ENCODE measurements around the gene PKP2. TPM values are rescaled to one million over a fixed set of nuclear protein-coding genes. Genes with fewer than 3 reads are reported as not detected.

Gene PKP2
- total and polyA plus RNA-seq, 4 donors = 0.91 to 10.4 (median 3.8) TPM

GRCh38 chr12:32926963-32927362 is 30.4 kb upstream of the PKP2 start:
- no peak for TF ChIP-seq CTCF (IDR thresholded peaks at IDR 0.05; ENCODE audit: control extremely low read depth, extremely low read depth)
- Histone ChIP-seq H3K27me3 (ENCODE audit: control insufficient read depth in 3 of 3, insufficient read depth in 3 of 3, low read length in 2 of 3) (no peaks in the 10 kb centered on the region), H3K4me1 (ENCODE audit: control insufficient read depth in 5 of 5, insufficient read depth in 5 of 5, low read length in 5 of 5) (no peaks in the 10 kb centered on the region), H3K9ac (ENCODE audit: insufficient read depth in 1 of 2, low read length in 2 of 2) (no peak overlapping the region), H3K4me3 (no peak overlapping the region), H3K9me3 (ENCODE audit: control insufficient read depth in 4 of 4, insufficient read depth in 3 of 4, low read length in 3 of 4) (no peaks in the 10 kb centered on the region), H3K36me3 (ENCODE audit: control insufficient read depth in 4 of 4, insufficient read depth in 4 of 4, low read length in 4 of 4) (no peaks in the 10 kb centered on the region), H3K27ac (ENCODE audit: low read depth in 1 of 2, low read length in 1 of 2) (no peak overlapping the region)
- 96% methylated on average over 4 of the region's 4 CpGs for WGBS, 2 donors
- ATAC-seq (ENCODE audit: insufficient read depth, low FRiP score) = no peak
- no peak for DNase-seq

GRCh38 chr12:32926356-32926755 is 29.8 kb upstream of the PKP2 start:
- Histone ChIP-seq H3K27ac (ENCODE audit: low read depth in 1 of 2, low read length in 1 of 2) (no peak overlapping the region), H3K4me1 (ENCODE audit: control insufficient read depth in 5 of 5, insufficient read depth in 5 of 5, low read length in 5 of 5) (no peaks in the 10 kb centered on the region), H3K9me3 (ENCODE audit: control insufficient read depth in 4 of 4, insufficient read depth in 3 of 4, low read length in 3 of 4) (no peaks in the 10 kb centered on the region), H3K4me3 (no peak overlapping the region), H3K9ac (ENCODE audit: insufficient read depth in 1 of 2, low read length in 2 of 2) (no peak overlapping the region), H3K36me3 (ENCODE audit: control insufficient read depth in 4 of 4, insufficient read depth in 4 of 4, low read length in 4 of 4) (no peaks in the 10 kb centered on the region), H3K27me3 (ENCODE audit: control insufficient read depth in 3 of 3, insufficient read depth in 3 of 3, low read length in 2 of 3) (no peaks in the 10 kb centered on the region)
- DNase-seq (no peak), ATAC-seq (ENCODE audit: insufficient read depth, low FRiP score) (no peak)
- no peak for TF ChIP-seq CTCF (IDR thresholded peaks at IDR 0.05; ENCODE audit: control extremely low read depth, extremely low read depth)
- WGBS, 2 donors = 84 to 93% methylated on average over 1 of the region's 1 CpG

- Histone ChIP-seq H3K36me3 (ENCODE audit: control insufficient read depth in 4 of 4, insufficient read depth in 4 of 4, low read length in 4 of 4) (no peaks in the 10 kb centered on the region), H3K27me3 (ENCODE audit: control insufficient read depth in 3 of 3, insufficient read depth in 3 of 3, low read length in 2 of 3) (no peaks in the 10 kb centered on the region), H3K9ac (ENCODE audit: insufficient read depth in 1 of 2, low read length in 2 of 2) (no peak overlapping the region), H3K4me1 (ENCODE audit: control insufficient read depth in 5 of 5, insufficient read depth in 5 of 5, low read length in 5 of 5) (no peaks in the 10 kb centered on the region), H3K27ac (ENCODE audit: low read depth in 1 of 2, low read length in 1 of 2) (no peak overlapping the region), H3K9me3 (ENCODE audit: control insufficient read depth in 4 of 4, insufficient read depth in 3 of 4, low read length in 3 of 4) (no peaks in the 10 kb centered on the region), H3K4me3 (no peak overlapping the region)
- no peak for TF ChIP-seq CTCF (IDR thresholded peaks at IDR 0.05; ENCODE audit: control extremely low read depth, extremely low read depth)
- WGBS, 2 donors = 85 to 89% methylated on average over 8 of the region's 8 CpGs
- DNase-seq (no peak), ATAC-seq (ENCODE audit: insufficient read depth, low FRiP score) (no peak)
Measured at GRCh38 chr12:32922546-32923297, 26.1 kb upstream of the PKP2 start.

GRCh38 chr12:32921397-32921796 is 24.8 kb upstream of the PKP2 start:
- no peak overlapping the region for H3K27ac ChIP-seq (ENCODE audit: low read depth in 1 of 2, low read length in 1 of 2)
- no peaks in the 10 kb centered on the region for H3K27me3 ChIP-seq (ENCODE audit: control insufficient read depth in 3 of 3, insufficient read depth in 3 of 3, low read length in 2 of 3)
- no peaks in the 10 kb centered on the region for H3K9me3 ChIP-seq (ENCODE audit: control insufficient read depth in 4 of 4, insufficient read depth in 3 of 4, low read length in 3 of 4)
- no peak overlapping the region for H3K9ac ChIP-seq (ENCODE audit: insufficient read depth in 1 of 2, low read length in 2 of 2)
- 54 to 80% methylated on average over 2 of the region's 2 CpGs for whole genome bisulfite sequencing, 2 donors
- DNase-seq = no peak
- no peak for TF ChIP-seq CTCF (IDR thresholded peaks at IDR 0.05; ENCODE audit: control extremely low read depth, extremely low read depth)
- H3K4me1 ChIP-seq (ENCODE audit: control insufficient read depth in 5 of 5, insufficient read depth in 5 of 5, low read length in 5 of 5) = peaks cover 0 to 8% (median 0%) of the 10 kb centered on the region in 5 donors
- no peak overlapping the region for H3K4me3 ChIP-seq
- no peak for ATAC-seq (ENCODE audit: insufficient read depth, low FRiP score)
- H3K36me3 ChIP-seq (ENCODE audit: control insufficient read depth in 4 of 4, insufficient read depth in 4 of 4, low read length in 4 of 4) = no peaks in the 10 kb centered on the region
